K562 (cell line): ENCODE results near the gene ANKZF1. TPM values are rescaled to one million over a fixed set of nuclear protein-coding genes. Genes with fewer than 3 reads are reported as not detected.

Experiments
- ATF1 ChIP-seq, 2 experiments: fragments of 450-650 bp in 1 of 2; IDR thresholded peaks; 2 replicates each; pipeline ENCODE4 v1.6.1; 2016; ENCODE audit warnings: missing compliant biosample characterization in 1 of 2, missing genetic modification characterization in 1 of 2
- FOSL1 ChIP-seq: fragments of 200-800 bp; sonication (Bioruptor generic); conservative IDR thresholded peaks from 2 replicates; pipeline ENCODE4 v1.6.1; 2016; ENCODE audit warnings: missing genetic modification characterization, missing compliant biosample characterization
- FUS ChIP-seq: fragments of 200-400 bp; formaldehyde crosslinking; optimal IDR thresholded peaks from 2 replicates; pipeline ENCODE3; 2017; ENCODE audit warnings: low read depth, low read length
- HNRNPL ChIP-seq: fragments of 200-400 bp; formaldehyde crosslinking; IDR thresholded peaks from 2 replicates; pipeline ENCODE4 v1.6.1; 2017; ENCODE audit warnings: low read depth, mild to moderate bottlenecking, low read length
- MAZ ChIP-seq, 2 experiments: fragments of 450-650 bp in 1 of 2; sonication (generic) in 1 of 2; formaldehyde crosslinking; IDR thresholded peaks in 1 of 2; conservative IDR thresholded peaks in 1 of 2; 2 replicates each; pipeline versions ENCODE4 v1.4.0 to v1.5.0; 2020; ENCODE audit warnings: mild to moderate bottlenecking in 1 of 2, missing genetic modification reagents in 1 of 2
- RBFOX2 ChIP-seq: fragments of 200-400 bp; formaldehyde crosslinking; IDR thresholded peaks from 2 replicates; pipeline ENCODE4 v1.6.1; 2017; ENCODE audit warnings: low read depth, mild to moderate bottlenecking, low read length, moderate library complexity
- ZNF740 ChIP-seq, 3 experiments: fragments of 200-800 bp in 1 of 3; sonication (Bioruptor generic) in 1 of 3; sonication (generic) in 1 of 3; formaldehyde crosslinking in 1 of 3; IDR thresholded peaks; 2 replicates each; pipeline versions ENCODE4 v1.6.1 to v1.8.0; 2016 to 2022; ENCODE audit warnings: mild to moderate bottlenecking in 2 of 3, missing compliant biosample characterization in 2 of 3, missing genetic modification characterization in 2 of 3, missing genetic modification reagents in 1 of 3
- polyA plus RNA-seq, 8 experiments: library from polyadenylated mRNA; depleted of rRNA in 4 of 8; stranded (reverse) in 5 of 8; unstranded in 3 of 8; fragments of >200 nt; fragmentation: Nextera tagmentation in 2 of 8; fragmentation: Illumina TruSeq in 1 of 8; extraction: Ambion mirVana in 2 of 8; extraction: Trizol in 1 of 8; gene quantifications; 2 replicates each; pipeline versions ENCODE4 v1.2.1 to v1.2.3, GENCODE V29; 2011 to 2014; ENCODE audit warnings: inconsistent platforms in 1 of 8, missing spikeins in 1 of 8
- total RNA-seq, 7 experiments: library from RNA; depleted of rRNA in 6 of 7; stranded (reverse); fragments of >200 nt in 6 of 7; fragmentation: Illumina TruSeq in 2 of 7; extraction: Trizol in 2 of 7; gene quantifications; 2 replicates each; pipeline versions ENCODE4 v1.2.1 to v1.2.3, GENCODE V29; 2011 to 2021; ENCODE audit warnings: low replicate concordance in 1 of 7
- TF ChIP-seq, protein P1 (sequence below): IDR thresholded peaks from 2 replicates; pipeline ENCODE4 v1.6.1; 2016; ENCODE audit warnings: missing genetic modification characterization, missing compliant biosample characterization
- TF ChIP-seq, protein P2 (sequence below): fragments of 450-650 bp; IDR thresholded peaks from 2 replicates; pipeline ENCODE4 v1.6.1; 2017; ENCODE audit warnings: mild to moderate bottlenecking, moderate library complexity

Gene ANKZF1
- total and polyA plus RNA-seq, 9 of the 15 experiments (the other 6 are each of a cell fraction or from before 2014, with no cell fraction given): 3.1 to 60.6 (median 31.0) TPM

- no peak for TF ChIP-seq ATF1 (CRISPR knock-in tag; IDR thresholded peaks at IDR 0.05)
- TF ChIP-seq ATF1 (tag; IDR thresholded peaks at IDR 0.05): peak; percentile 82
- peak; percentile 29 for TF ChIP-seq FUS
- 0 out of 2 replicates have a peak, but pooled peaks have one; percentile 6 for TF ChIP-seq ZNF740 (CRISPR knock-in tag; IDR thresholded peaks at IDR 0.05)
- TF ChIP-seq ZNF740 (tag; IDR thresholded peaks at IDR 0.05): 0 out of 4 replicates have a peak, but pooled peaks of 1 of the 2 experiments have one; percentile 57
- TF ChIP-seq HNRNPL: no peak
- TF ChIP-seq, protein P1, sequence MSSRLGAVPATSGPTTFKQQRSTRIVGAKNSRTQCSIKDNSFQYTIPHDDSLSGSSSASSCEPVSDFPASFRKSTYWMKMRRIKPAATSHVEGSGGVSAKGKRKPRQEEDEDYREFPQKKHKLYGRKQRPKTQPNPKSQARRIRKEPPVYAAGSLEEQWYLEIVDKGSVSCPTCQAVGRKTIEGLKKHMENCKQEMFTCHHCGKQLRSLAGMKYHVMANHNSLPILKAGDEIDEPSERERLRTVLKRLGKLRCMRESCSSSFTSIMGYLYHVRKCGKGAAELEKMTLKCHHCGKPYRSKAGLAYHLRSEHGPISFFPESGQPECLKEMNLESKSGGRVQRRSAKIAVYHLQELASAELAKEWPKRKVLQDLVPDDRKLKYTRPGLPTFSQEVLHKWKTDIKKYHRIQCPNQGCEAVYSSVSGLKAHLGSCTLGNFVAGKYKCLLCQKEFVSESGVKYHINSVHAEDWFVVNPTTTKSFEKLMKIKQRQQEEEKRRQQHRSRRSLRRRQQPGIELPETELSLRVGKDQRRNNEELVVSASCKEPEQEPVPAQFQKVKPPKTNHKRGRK: no peak
- TF ChIP-seq FOSL1: 0 out of 2 replicates have a peak, but pooled peaks have one; percentile 29
- TF ChIP-seq RBFOX2: peak; percentile 91
- TF ChIP-seq MAZ (CRISPR knock-in tag; conservative IDR thresholded peaks at IDR 0.05 in 1 of 2, IDR thresholded peaks at IDR 0.05 in 1 of 2): peak; percentile 68 to 79
- TF ChIP-seq, protein P2, sequence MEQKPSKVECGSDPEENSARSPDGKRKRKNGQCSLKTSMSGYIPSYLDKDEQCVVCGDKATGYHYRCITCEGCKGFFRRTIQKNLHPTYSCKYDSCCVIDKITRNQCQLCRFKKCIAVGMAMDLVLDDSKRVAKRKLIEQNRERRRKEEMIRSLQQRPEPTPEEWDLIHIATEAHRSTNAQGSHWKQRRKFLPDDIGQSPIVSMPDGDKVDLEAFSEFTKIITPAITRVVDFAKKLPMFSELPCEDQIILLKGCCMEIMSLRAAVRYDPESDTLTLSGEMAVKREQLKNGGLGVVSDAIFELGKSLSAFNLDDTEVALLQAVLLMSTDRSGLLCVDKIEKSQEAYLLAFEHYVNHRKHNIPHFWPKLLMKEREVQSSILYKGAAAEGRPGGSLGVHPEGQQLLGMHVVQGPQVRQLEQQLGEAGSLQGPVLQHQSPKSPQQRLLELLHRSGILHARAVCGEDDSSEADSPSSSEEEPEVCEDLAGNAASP: no peak
Observed at GRCh38 chr2:219206328-219207133, 23.1 kb upstream of the ANKZF1 start, which contains the start of gene ZFAND2B (continued).
